ENCODE data around the gene SCGB1D1.

DNA sequence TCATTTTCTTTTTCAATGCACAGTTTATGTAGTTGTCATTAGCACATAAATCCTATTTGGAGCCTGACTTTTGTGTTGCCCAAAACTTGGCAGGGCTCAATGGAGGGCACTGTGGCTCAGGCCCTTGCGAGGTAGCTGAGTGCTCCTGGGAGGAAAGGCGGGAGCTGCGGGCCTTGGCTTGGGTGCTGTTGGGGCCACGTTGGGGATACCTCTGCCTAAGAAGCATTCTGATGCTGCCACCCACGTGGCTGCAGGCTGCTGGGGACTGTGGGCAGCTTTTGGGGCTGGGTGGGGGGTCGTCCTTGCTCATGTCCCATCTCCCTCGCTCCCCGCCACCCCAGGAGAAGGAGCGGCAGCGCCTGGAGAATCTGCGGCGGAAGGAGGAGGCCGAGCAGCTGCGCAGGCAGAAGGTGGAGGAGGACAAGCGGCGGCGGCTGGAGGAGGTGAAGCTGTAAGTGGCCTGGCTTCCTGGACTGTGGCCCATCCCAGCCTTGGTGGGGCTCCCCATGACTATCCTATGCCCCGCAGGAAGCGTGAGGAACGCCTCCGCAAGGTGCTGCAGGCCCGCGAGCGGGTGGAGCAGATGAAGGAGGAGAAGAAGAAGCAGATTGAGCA is 45.3 kb upstream of the SCGB1D1 start:
- TF ChIP-seq, protein P1, sequence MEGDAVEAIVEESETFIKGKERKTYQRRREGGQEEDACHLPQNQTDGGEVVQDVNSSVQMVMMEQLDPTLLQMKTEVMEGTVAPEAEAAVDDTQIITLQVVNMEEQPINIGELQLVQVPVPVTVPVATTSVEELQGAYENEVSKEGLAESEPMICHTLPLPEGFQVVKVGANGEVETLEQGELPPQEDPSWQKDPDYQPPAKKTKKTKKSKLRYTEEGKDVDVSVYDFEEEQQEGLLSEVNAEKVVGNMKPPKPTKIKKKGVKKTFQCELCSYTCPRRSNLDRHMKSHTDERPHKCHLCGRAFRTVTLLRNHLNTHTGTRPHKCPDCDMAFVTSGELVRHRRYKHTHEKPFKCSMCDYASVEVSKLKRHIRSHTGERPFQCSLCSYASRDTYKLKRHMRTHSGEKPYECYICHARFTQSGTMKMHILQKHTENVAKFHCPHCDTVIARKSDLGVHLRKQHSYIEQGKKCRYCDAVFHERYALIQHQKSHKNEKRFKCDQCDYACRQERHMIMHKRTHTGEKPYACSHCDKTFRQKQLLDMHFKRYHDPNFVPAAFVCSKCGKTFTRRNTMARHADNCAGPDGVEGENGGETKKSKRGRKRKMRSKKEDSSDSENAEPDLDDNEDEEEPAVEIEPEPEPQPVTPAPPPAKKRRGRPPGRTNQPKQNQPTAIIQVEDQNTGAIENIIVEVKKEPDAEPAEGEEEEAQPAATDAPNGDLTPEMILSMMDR (IDR thresholded peaks at IDR 0.05) = no peak
- no peak for TF ChIP-seq POLR2A (IDR thresholded peaks at IDR 0.05)
- no peak for TF ChIP-seq POLR2AphosphoS5 (IDR thresholded peaks at IDR 0.05)
- no peak for TF ChIP-seq EP300 (IDR thresholded peaks at IDR 0.05)
